ENCODE results near the gene GRIK1. TPM values are rescaled to one million over a fixed set of nuclear protein-coding genes. Genes with fewer than 3 reads are reported as not detected.

Gene GRIK1
- total RNA-seq, 2 experiments from 2014 or later: not detected

GRCh38 chr21:29661672-29662442 is 277.9 kb downstream of the GRIK1 start:
- Mint-ChIP-seq H3K27ac (no peak overlapping the region), H3K36me3 (ENCODE audit: low read depth) (peaks cover 3% of the 10 kb centered on the region), H3K4me1 (ENCODE audit: low read depth) (peaks cover 9% of the 10 kb centered on the region), H3K27me3 (peaks cover 12% of the 10 kb centered on the region), H3K9me3 (peaks cover 1% of the 10 kb centered on the region), H3K4me3 (no peak overlapping the region)
- no peak for ATAC-seq
- ChIA-PET POLR2A (interaction anchor here (0.9 kb wide), 1 partner anchor 9 kb away, joined by 3 read pairs; no protein-coding TSS in a partner anchor), CTCF (no interaction called here)
- DNase-seq: no peak
- intact Hi-C loops (cut with micrococcal nuclease): no loop called here
- TF ChIP-seq CTCF (IDR thresholded peaks at IDR 0.05): no peak

GRCh38 chr21:29660047-29660720 is 279.6 kb downstream of the GRIK1 start:
- no peak for TF ChIP-seq CTCF (IDR thresholded peaks at IDR 0.05)
- CTCF ChIA-PET: no interaction called here
- Mint-ChIP-seq H3K4me3 (no peak overlapping the region), H3K27ac (no peak overlapping the region), H3K9me3 (peaks cover 1% of the 10 kb centered on the region), H3K4me1 (ENCODE audit: low read depth) (peaks cover 20% of the 10 kb centered on the region), H3K36me3 (ENCODE audit: low read depth) (peaks cover 7% of the 10 kb centered on the region), H3K27me3 (peaks cover 11% of the 10 kb centered on the region)
- no peak for DNase-seq
- no peak for ATAC-seq
- intact Hi-C loops (cut with micrococcal nuclease): no loop called here
- POLR2A ChIA-PET: no interaction called here

GRCh38 chr21:29658934-29659203 is 280.9 kb downstream of the GRIK1 start:
- peaks cover 23% of the 10 kb centered on the region for H3K4me1 Mint-ChIP-seq (ENCODE audit: low read depth)
- CTCF ChIA-PET: interaction anchor here (1.3 kb wide), 1 partner anchor 8 kb away, joined by 5 read pairs; no protein-coding TSS in a partner anchor
- H3K27ac Mint-ChIP-seq: no peak overlapping the region
- intact Hi-C loops (cut with micrococcal nuclease): no loop called here
- POLR2A ChIA-PET: no interaction called here
- peaks cover 7% of the 10 kb centered on the region for H3K36me3 Mint-ChIP-seq (ENCODE audit: low read depth)
- no peak for DNase-seq
- H3K9me3 Mint-ChIP-seq: peaks cover 1% of the 10 kb centered on the region
- no peak for TF ChIP-seq CTCF (IDR thresholded peaks at IDR 0.05)
- no peak for ATAC-seq
- H3K4me3 Mint-ChIP-seq: no peak overlapping the region
- H3K27me3 Mint-ChIP-seq: peaks cover 10% of the 10 kb centered on the region

- Mint-ChIP-seq H3K9me3 (peaks cover 1% of the 10 kb centered on the region), H3K27ac (no peak overlapping the region), H3K4me1 (ENCODE audit: low read depth) (peaks cover 28% of the 10 kb centered on the region), H3K4me3 (no peak overlapping the region), H3K27me3 (peaks cover 7% of the 10 kb centered on the region), H3K36me3 (ENCODE audit: low read depth) (peaks cover 7% of the 10 kb centered on the region)
- DNase-seq (no peak), ATAC-seq (no peak)
- CTCF ChIA-PET: interaction anchor here (1.3 to 1.8 kb wide), 2 partner anchors 9 to 62 kb away, joined by 3 to 5 read pairs; no protein-coding TSS in a partner anchor
- TF ChIP-seq CTCF (IDR thresholded peaks at IDR 0.05): no peak
- POLR2A ChIA-PET: no interaction called here
- intact Hi-C loops (cut with micrococcal nuclease): no loop called here
Observed at GRCh38 chr21:29658177-29658933, 281.4 kb downstream of the GRIK1 start.
